ENCODE data around the gene COLEC12.

The COLEC12 gene

DNA sequence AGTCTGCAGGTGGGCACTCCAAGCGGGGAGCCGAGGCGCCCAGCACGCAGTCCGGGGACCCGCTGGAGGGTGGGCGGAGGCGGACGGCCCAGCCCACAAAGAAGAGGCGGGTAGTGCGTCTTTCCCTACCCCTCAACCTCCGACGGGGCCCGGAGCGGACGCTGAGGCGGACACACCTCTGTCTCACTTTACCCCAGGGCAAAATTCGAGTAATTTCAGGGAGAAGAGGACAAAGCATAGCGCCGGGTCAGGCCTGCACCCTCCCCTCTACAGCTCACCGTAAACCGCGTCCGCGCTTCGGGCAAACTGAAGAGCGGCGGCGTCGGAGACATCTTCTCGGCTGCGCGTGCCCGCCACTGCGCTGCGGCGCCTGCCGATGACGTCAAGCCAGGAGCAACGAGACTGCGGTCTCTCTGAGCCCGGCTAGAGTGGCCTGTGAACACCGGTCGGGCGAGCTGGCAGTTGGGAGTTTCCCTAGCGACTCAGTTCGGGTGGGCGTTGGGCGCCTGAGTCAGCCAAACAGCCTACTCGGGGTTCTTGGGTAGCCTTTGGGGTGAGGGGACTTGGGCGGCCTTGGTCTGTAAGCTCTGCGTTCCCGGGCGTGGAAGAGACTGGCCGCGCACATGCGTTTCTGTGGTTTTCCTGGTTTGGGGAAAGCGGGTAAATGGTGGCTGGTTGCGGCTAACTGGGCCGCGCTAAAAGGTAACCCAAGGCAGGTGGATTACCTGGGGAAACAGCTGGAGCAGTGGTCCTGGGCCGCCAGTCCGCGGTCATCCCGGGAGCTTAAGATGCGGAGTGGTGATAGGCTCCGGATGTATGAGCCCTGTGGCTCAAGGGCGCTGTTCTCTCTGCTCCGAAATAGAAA lies 232.6 kb downstream of the COLEC12 start, which contains the start of gene THOC1:
THOC1 (minus strand) TSS at position 360 of the 865 bp plus-strand sequence; CDS start at position 332, 28 bp downstream.
- TF ChIP-seq, protein P1, sequence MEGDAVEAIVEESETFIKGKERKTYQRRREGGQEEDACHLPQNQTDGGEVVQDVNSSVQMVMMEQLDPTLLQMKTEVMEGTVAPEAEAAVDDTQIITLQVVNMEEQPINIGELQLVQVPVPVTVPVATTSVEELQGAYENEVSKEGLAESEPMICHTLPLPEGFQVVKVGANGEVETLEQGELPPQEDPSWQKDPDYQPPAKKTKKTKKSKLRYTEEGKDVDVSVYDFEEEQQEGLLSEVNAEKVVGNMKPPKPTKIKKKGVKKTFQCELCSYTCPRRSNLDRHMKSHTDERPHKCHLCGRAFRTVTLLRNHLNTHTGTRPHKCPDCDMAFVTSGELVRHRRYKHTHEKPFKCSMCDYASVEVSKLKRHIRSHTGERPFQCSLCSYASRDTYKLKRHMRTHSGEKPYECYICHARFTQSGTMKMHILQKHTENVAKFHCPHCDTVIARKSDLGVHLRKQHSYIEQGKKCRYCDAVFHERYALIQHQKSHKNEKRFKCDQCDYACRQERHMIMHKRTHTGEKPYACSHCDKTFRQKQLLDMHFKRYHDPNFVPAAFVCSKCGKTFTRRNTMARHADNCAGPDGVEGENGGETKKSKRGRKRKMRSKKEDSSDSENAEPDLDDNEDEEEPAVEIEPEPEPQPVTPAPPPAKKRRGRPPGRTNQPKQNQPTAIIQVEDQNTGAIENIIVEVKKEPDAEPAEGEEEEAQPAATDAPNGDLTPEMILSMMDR (IDR thresholded peaks at IDR 0.05), result no peak

DNA sequence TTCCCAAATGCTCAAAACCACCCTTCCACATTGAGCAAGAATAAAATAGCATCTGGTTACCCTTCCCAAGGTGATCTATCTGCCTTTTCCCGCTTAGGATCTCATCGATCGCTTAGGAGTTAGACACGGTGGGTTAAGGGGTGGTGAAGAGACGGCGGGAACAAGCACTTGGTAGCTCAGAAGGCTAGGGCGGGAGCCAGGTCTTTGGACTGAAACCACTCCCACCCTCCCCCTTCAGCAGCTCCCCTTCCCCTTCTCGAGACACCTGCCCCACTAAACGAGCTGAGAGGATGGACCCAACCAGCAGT lies 233.2 kb downstream of the COLEC12 start:
- TF ChIP-seq, protein P1 (IDR thresholded peaks at IDR 0.05), result no peak

All from LNCAP (cell line).